ENCODE measurements around the gene JAZF1.

DNA sequence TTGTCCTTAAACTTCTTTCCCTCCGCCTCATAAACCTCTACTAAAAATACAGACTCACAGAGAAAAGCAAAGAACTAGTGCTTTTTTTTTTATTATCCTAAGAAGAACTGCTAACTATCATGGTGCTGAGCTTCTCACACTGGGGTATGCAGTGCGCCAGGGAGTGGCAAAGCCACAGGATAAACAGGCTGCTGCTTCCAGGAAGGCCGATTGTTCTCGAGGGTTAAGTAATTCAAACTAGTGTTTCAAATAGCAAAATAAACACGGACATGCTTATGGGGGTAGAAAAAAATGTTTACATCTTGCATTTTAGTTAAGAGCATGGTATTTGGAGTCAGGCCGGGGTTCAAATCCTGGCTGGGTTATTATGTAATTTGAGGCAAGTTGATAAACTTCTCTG lies 283.6 kb downstream of the JAZF1 start:
- TF ChIP-seq SIN3A (IDR thresholded peaks at IDR 0.05; ENCODE audit: borderline replicate concordance, insufficient read depth, low read length) (no peak), POLR2AphosphoS5 (IDR thresholded peaks at IDR 0.05; ENCODE audit: low read depth, low read length) (no peak)
